HepG2 (cell line): Measurements from ENCODE around the gene SERPINB11. TPM values are rescaled to one million over a fixed set of nuclear protein-coding genes. Genes with fewer than 3 reads are reported as not detected.

Source experiments
- ATAC-seq: fragments of 200-7000 bp; cut with Tn5 transposase; 3 replicates; pipeline ENCODE4 v1.9.1; 2020; ENCODE audit warnings: mild to moderate bottlenecking, moderate library complexity
- BruUV-seq: library from RNA; stranded (reverse); fragments of 400-500 nt; replicated peaks from 2 replicates; lab custom pipeline; 2021; lab: Mats Ljungman, UMichigan
- CTCF ChIA-PET: fragments of 300-600 bp; formaldehyde crosslinking; extraction: SDS; loops from one replicate; lab custom pipeline; 2021; ENCODE audit warnings: low total read pairs, inconsistent platforms, low intra/inter-chr PET ratio; lab: Yijun Ruan, JAX
- POLR2A ChIA-PET: fragments of 350-600 bp; sonication (Branson Sonifier 250); formaldehyde crosslinking; loops from one replicate; lab custom pipeline; 2020; ENCODE audit warnings: antibody characterized with exemption, inconsistent platforms; lab: Yijun Ruan, JAX
- DNase-seq: peaks from one replicate; pipeline ENCODE4 v3.0.0-alpha.2; 2015; ENCODE audit warnings: low spot score
- FAIRE-seq: peaks from 3 replicates; lab custom pipeline; 2011; peaks lifted over from hg19 to GRCh38; lab: Jason Lieb, UNC
- H2AFZ ChIP-seq: one replicate; pipeline ENCODE4 v1.6.1; 2011; ENCODE audit warnings: low read length, inconsistent platforms
- H3K27ac ChIP-seq: fragments of 300-600 bp; 3 replicates; pipeline ENCODE4 v1.8.0; 2011; ENCODE audit warnings: mixed run types, mild to moderate bottlenecking, mixed read lengths, low read length, inconsistent platforms; ENCODE audit not compliant: insufficient read depth; ENCODE audit errors: extremely low read length
- H3K27me3 ChIP-seq, 2 experiments: fragments of 200-600 bp in 1 of 2; 2 replicates in 1 of 2; 3 replicates in 1 of 2; pipeline versions ENCODE4 v1.6.0 to v1.8.0; 2011; ENCODE audit warnings: low read length in 2 of 2, mild to moderate bottlenecking in 2 of 2, moderate library complexity in 2 of 2, inconsistent platforms in 1 of 2; ENCODE audit not compliant: insufficient read depth in 2 of 2, control insufficient read depth in 1 of 2
- H3K36me3 ChIP-seq, 2 experiments: fragments of 200-600 bp in 1 of 2; replicated peaks in 1 of 2; 2 replicates in 1 of 2; 3 replicates in 1 of 2; pipeline versions ENCODE4 v1.5.1 to v1.8.0; 2011; ENCODE audit warnings: low read length in 2 of 2, inconsistent platforms in 1 of 2; ENCODE audit not compliant: insufficient read depth in 2 of 2, control insufficient read depth in 1 of 2
- H3K4me1 ChIP-seq: 2 replicates; pipeline ENCODE4 v1.5.1; 2012; ENCODE audit warnings: low read length, inconsistent platforms; ENCODE audit not compliant: insufficient read depth
- H3K4me2 ChIP-seq: 2 replicates; pipeline ENCODE4 v1.6.0; 2011; ENCODE audit warnings: low read depth, low read length, inconsistent platforms
- H3K4me3 ChIP-seq, 3 experiments: fragments of 200-600 bp in 1 of 3; sonication (generic), shearing (Covaris generic) in 1 of 3; replicated peaks in 1 of 3; 2 replicates each; pipeline ENCODE4 v1.5.1; 2011 to 2016; ENCODE audit warnings: low read length in 3 of 3, inconsistent platforms in 2 of 3, low read depth in 2 of 3, mild to moderate bottlenecking in 2 of 3, control low read depth in 1 of 3, mixed read lengths in 1 of 3; ENCODE audit not compliant: insufficient read depth in 1 of 3
- H3K79me2 ChIP-seq: one replicate; pipeline ENCODE4 v1.6.1; 2011; ENCODE audit warnings: low read length, inconsistent platforms; ENCODE audit not compliant: insufficient read depth
- H3K9ac ChIP-seq: 2 replicates; pipeline ENCODE4 v1.6.0; 2011; ENCODE audit warnings: mild to moderate bottlenecking, low read depth, low read length, inconsistent platforms; ENCODE audit not compliant: insufficient read depth
- H3K9me3 ChIP-seq: 2 replicates; pipeline ENCODE4 v1.5.1; 2012; ENCODE audit warnings: mild to moderate bottlenecking, low read length
- H4K20me1 ChIP-seq: 2 replicates; pipeline ENCODE4 v1.6.0; 2011; ENCODE audit warnings: inconsistent platforms, mild to moderate bottlenecking, low read length, moderate library complexity; ENCODE audit not compliant: insufficient read depth
- KLF15 ChIP-seq: sonication (generic); formaldehyde crosslinking; IDR thresholded peaks from 2 replicates; pipeline ENCODE4 v1.8.1; 2023; ENCODE audit warnings: borderline replicate concordance, mild to moderate bottlenecking, inconsistent platforms, missing genetic modification reagents, mixed read lengths
- POLR2AphosphoS2 ChIP-seq: IDR thresholded peaks from 2 replicates; pipeline ENCODE4 v1.6.1; 2011; ENCODE audit warnings: low read depth, low read length, improper control_type of control experiment
- TFDP1 ChIP-seq: IDR thresholded peaks from 2 replicates; pipeline ENCODE4 v1.6.1; 2016; ENCODE audit warnings: missing compliant biosample characterization, missing genetic modification reagents, borderline replicate concordance
- ZGPAT ChIP-seq: IDR thresholded peaks from 2 replicates; pipeline ENCODE4 v1.6.1; 2016; ENCODE audit warnings: mild to moderate bottlenecking
- ZNF121 ChIP-seq: sonication (generic); formaldehyde crosslinking; IDR thresholded peaks from 2 replicates; pipeline ENCODE4 v1.5.0; 2020; ENCODE audit warnings: mild to moderate bottlenecking, missing genetic modification reagents
- ZNF296 ChIP-seq: sonication (generic); formaldehyde crosslinking; conservative IDR thresholded peaks from 2 replicates; pipeline ENCODE4 v1.5.0; 2020; ENCODE audit warnings: mild to moderate bottlenecking, missing genetic modification reagents
- ZNF644 ChIP-seq: IDR thresholded peaks from 2 replicates; pipeline ENCODE4 v1.6.1; 2016; ENCODE audit warnings: low read depth
- WGBS: methylation state at CpG from one replicate; pipeline ENCODE4 v1.1.6; 2017; ENCODE audit warnings: low lambda C conversion rate; 5-methylcytosine and 5-hydroxymethylcytosine counted together
- in situ Hi-C: cut with HindIII; loops from 2 replicates; pipeline ENCODE4 v1.10.0; 2017; ENCODE audit warnings: low pct_unique_long_range_greater_than_20kb; ENCODE audit not compliant: extremely low pct_ligation_motif_present
- intact Hi-C: fragments of 100-400 bp; cut with micrococcal nuclease; formaldehyde crosslinking; loops from one replicate; pipeline ENCODE4 v1.10.0; 2022; ENCODE audit not compliant: unreplicated experiment
- polyA plus RNA-seq, 8 experiments: library from polyadenylated mRNA; depleted of rRNA in 3 of 8; stranded (reverse) in 7 of 8; unstranded in 1 of 8; fragments of >200 nt; fragmentation: Illumina TruSeq in 4 of 8; extraction: Trizol in 4 of 8; gene quantifications; 2 replicates each; pipeline versions ENCODE4 v1.2.1 to v1.2.3, GENCODE V29; 2011 to 2016; ENCODE audit warnings: low read depth in 4 of 8, missing spikeins in 1 of 8, mixed read lengths in 1 of 8; ENCODE audit not compliant: insufficient read depth in 1 of 8
- total RNA-seq, 5 experiments: library from RNA; depleted of rRNA; stranded (reverse); fragments of >200 nt; fragmentation: Illumina TruSeq; extraction: Trizol; gene quantifications; 2 replicates each; pipeline ENCODE4 v1.2.3, GENCODE V29; 2016; ENCODE audit warnings: low read depth in 1 of 5

Gene SERPINB11
- total and polyA plus RNA-seq, 2 of the 13 experiments (the other 11 are each of a cell fraction or from before 2014, with no cell fraction given) = not detected

- BruUV-seq = no TSS peak
Measured at GRCh38 chr18:63697097-63697660, 5.6 kb upstream of the SERPINB11 start.

More at GRCh38 chr18:63697097-63697660, 5.6 kb upstream of the SERPINB11 start:
- H2AFZ ChIP-seq = no peak overlapping the region
- FAIRE-seq = no peak
- TF ChIP-seq TFDP1 (CRISPR knock-in tag) (no peak), ZNF121 (CRISPR knock-in tag) (no peak), ZNF644 (no peak), ZNF296 (CRISPR knock-in tag) (no peak), KLF15 (CRISPR knock-in tag) (no peak), ZGPAT (CRISPR knock-in tag) (no peak), POLR2AphosphoS2 (no peak)
- no peak for ATAC-seq
- no peaks in the 10 kb centered on the region for H4K20me1 ChIP-seq
- no peak overlapping the region for H3K27ac ChIP-seq
- CTCF ChIA-PET = no interaction called here
- H3K27me3 ChIP-seq = no peaks in the 10 kb centered on the region
- H3K4me3 ChIP-seq = no peak overlapping the region
- POLR2A ChIA-PET = no interaction called here
- H3K36me3 ChIP-seq = no peaks in the 10 kb centered on the region
- WGBS = 7% methylated on average over 3 of the region's 3 CpGs
- no peak overlapping the region for H3K4me2 ChIP-seq
- H3K4me1 ChIP-seq = no peaks in the 10 kb centered on the region
- no peak overlapping the region for H3K9ac ChIP-seq
- intact Hi-C loops (loop anchor here (5.0 kb wide), 1 partner anchor 520 kb away; no protein-coding TSS in a partner anchor), in situ Hi-C loops (no loop called here)
- H3K79me2 ChIP-seq = no peaks in the 10 kb centered on the region
- no peaks in the 10 kb centered on the region for H3K9me3 ChIP-seq
- DNase-seq = no peak
